ENCODE data around the gene ANKS6.

The ANKS6 gene

DNA sequence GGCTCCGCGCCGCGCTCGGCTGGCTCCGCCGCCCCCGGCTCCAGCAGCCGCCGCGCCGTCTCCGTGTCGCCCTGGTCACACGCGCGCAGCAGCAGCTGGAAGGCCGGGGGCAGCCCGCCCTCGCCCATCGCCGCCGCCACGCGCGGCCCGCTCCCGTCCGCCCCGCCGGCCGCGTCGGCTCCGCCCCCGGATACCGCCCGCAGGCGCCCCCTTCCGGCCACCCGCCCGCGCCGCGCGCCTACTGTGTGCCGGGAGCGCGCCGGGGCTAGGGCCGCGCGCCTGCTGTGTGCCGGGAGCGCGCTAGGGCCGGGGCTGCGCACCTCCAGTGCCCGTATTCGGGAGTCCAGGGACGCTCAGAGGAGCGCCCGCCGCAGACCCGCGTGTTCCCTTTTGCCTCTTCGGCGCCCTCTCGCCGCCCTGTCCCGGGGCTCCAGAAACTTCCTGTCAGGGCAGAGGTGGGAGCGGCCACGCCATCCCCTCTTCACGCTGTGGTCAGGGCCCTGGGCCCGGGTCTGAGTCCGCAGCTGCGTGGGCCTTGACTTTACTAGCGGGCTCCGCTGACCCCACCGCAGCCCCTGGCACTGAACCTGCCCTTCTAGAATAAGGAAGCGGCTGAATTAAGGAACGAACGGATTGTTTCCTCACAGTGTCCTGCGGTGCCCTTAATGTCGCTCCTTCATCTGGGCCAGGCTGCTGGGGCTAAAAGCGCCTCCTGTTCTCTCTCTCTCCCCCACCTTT is at the start of gene ANKS6:
Gene ANKS6 (minus strand): TSS at position 192 of the 738 bp plus-strand sequence. CDS start 64 bp downstream, at position 128.
- DNase-seq (ENCODE audit: low spot score in 2 of 2): peak; percentile 53 to 88
- Histone ChIP-seq H3K4me3 (peak within 1 kb of the TSS; percentile 46), H3K36me3 (replicated peaks) (no peaks in the 10 kb centered on the region), H3K9me3 (0 out of 2 replicates have a peak, but pooled peaks cover 2% of the 10 kb centered on the region), H3K4me1 (peaks cover 17% of the 10 kb centered on the region), H3K27me3 (ENCODE audit: low read depth) (no peaks in the 10 kb centered on the region)
- in situ Hi-C loops (cut with MboI; ENCODE audit: low sequenced_read_pairs): no loop called here

DNA sequence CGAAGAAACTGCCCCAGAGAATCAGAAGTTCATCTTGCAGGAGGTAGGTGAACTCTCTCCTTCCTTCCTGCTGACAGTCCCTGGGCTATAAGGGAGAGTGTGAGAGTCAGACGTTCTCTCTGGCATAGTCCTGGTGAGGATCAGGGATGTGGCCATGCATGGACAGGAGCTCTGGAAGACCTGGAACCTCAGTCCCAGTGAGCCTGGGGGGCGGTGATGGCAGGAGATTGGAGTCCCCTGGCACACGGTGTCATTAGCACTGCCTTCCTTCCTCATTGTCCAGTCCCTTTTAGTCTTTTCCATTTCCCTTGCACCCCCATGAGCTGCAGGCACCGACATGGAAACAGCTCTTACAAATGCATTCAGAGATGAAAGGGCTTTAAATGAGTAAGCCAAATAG is 49.7 kb upstream of the ANKS6 start:
- no peaks in the 10 kb centered on the region for H3K9me3 ChIP-seq
- H3K36me3 ChIP-seq (replicated peaks): no peaks in the 10 kb centered on the region
- DNase-seq (ENCODE audit: low spot score in 2 of 2): no peak
- H3K4me1 ChIP-seq: no peaks in the 10 kb centered on the region
- in situ Hi-C loops (cut with MboI; ENCODE audit: low sequenced_read_pairs): loop anchor here (5.0 to 10.0 kb wide), 2 partner anchors 139 to 286 kb away; no protein-coding TSS in a partner anchor
- H3K4me3 ChIP-seq: no peak overlapping the region
- no peaks in the 10 kb centered on the region for H3K27me3 ChIP-seq (ENCODE audit: low read depth)

DNA sequence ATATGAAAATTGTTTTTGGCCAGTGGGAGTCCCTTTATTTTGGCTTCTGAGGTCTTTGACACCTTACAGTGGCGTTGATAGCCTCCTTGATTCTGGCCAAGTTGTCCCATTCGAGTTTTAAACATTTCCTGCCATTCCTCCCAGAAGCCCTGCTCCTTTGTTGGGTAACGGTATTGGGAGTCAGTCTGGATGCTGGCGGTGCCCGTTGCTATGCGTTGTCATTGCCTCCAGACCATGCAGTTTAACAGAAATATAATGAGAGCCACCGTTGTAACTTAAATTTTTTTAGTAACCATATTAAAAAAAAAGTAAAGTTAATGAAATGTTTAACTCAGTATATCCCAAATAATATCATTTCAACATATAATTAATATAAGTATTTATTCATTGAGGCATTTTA is 46.2 kb upstream of the ANKS6 start:
- no peak for DNase-seq (ENCODE audit: low spot score in 2 of 2)
- Histone ChIP-seq H3K9me3 (no peaks in the 10 kb centered on the region), H3K36me3 (replicated peaks) (no peaks in the 10 kb centered on the region), H3K27me3 (ENCODE audit: low read depth) (no peaks in the 10 kb centered on the region), H3K4me1 (no peaks in the 10 kb centered on the region), H3K4me3 (no peak overlapping the region)
- in situ Hi-C loops (cut with MboI; ENCODE audit: low sequenced_read_pairs): loop anchor here (10.0 kb wide), 1 partner anchor 142 kb away; no protein-coding TSS in a partner anchor

DNA sequence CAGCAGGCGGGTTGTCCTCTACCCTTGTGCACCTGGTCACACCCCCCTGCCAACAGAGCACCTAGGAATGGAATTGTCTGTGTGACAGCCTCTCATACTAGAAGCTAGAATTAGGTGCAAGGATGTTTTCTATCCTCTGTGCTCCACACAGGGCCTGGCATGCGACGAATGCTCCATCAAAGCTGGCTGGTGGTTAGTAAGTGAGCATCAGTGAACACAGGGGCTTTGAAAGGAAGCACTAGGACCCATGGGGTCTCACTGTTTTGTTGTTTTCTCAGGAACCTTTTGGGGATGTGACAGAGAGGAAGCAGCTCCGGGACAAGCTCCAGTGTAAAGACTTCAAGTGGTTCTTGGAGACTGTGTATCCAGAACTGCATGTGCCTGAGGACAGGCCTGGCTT is 43.4 kb upstream of the ANKS6 start:
- Histone ChIP-seq H3K27me3 (ENCODE audit: low read depth) (no peaks in the 10 kb centered on the region), H3K4me1 (no peaks in the 10 kb centered on the region), H3K4me3 (no peak overlapping the region), H3K36me3 (replicated peaks) (no peaks in the 10 kb centered on the region), H3K9me3 (no peaks in the 10 kb centered on the region)
- in situ Hi-C loops (cut with MboI; ENCODE audit: low sequenced_read_pairs): loop anchor here (10.0 kb wide), 1 partner anchor 145 kb away; no protein-coding TSS in a partner anchor
- no peak for DNase-seq (ENCODE audit: low spot score in 2 of 2)

DNA sequence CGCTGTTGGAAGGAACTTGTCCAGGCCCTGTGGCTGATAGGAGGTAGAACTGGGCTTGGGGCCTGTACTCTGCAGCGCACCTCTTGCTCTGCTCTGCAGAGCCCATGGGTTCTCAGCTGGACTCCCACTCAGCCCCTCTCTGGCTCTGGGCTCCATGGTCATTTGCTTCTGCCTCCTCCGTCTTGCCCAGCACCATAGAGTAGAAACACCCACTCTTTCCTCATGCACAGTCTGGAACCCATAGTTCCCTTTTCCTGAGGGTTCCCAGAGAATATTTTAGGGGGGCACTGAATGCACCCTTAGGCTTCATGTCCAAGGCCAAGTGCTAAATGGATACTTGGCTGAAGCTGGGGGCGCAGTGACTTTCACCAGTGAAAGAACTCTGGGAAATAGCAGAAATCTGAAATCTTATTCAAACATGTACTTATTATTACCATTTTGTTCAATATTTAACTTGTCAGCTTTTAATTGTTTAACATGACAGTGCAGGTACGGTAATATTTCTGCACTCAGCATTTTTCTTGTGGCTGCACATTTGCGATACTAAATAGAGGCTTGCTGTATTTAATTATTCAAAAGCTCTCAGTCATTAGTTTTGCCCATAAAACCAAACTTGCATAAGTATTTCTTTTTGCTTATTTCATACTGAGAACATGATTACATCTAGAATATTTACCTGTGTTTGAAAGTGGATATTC is 42.7 kb upstream of the ANKS6 start:
- H3K9me3 ChIP-seq: no peaks in the 10 kb centered on the region

DNA sequence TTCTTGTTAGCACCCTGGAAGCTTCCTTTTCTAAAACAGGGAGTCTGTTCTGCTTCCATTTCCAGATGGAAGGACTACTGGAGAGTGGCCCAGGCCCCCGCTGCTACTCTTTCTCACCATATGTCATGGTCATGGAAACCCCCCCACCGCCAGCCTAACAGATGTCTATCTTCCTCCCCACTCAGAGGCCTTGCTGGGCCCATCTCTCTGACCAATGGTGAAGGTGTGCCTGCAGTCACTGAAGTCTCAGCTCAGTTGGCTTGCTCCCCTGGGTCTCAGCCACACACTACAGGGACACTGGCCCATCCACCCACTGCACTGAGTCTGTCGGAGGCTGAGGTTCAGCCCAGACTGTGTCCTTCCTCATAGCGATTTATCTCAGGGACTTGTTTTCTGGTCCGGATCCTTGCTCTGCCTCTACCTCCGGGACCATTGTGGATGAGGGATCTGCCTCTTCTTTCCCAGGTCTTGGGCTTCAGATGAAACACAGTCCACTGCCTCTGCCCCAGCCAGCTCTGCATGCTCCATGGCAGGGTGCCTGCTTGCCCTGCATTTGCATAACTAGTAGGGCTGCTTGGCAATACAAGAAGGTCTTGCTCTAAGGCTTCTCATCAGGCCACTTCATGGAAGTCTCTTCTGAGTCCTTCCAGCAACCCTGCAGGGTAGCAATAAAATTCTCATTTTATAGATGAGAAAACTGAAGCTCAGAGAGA is 42.0 kb upstream of the ANKS6 start:
- DNase-seq (ENCODE audit: low spot score in 2 of 2): no peak
- H3K36me3 ChIP-seq (replicated peaks): no peaks in the 10 kb centered on the region
- in situ Hi-C loops (cut with MboI; ENCODE audit: low sequenced_read_pairs): no loop called here
- no peaks in the 10 kb centered on the region for H3K4me1 ChIP-seq
- no peak overlapping the region for H3K4me3 ChIP-seq
- H3K27me3 ChIP-seq (ENCODE audit: low read depth): no peaks in the 10 kb centered on the region
- H3K9me3 ChIP-seq: no peaks in the 10 kb centered on the region

More for the DNA sequence above, 42.7 kb upstream of the ANKS6 start:
- no peaks in the 10 kb centered on the region for H3K4me1 ChIP-seq
- in situ Hi-C loops (cut with MboI; ENCODE audit: low sequenced_read_pairs): no loop called here
- H3K27me3 ChIP-seq (ENCODE audit: low read depth): no peaks in the 10 kb centered on the region
- no peak for DNase-seq (ENCODE audit: low spot score in 2 of 2)
- H3K36me3 ChIP-seq (replicated peaks): no peaks in the 10 kb centered on the region
- no peak overlapping the region for H3K4me3 ChIP-seq

DNA sequence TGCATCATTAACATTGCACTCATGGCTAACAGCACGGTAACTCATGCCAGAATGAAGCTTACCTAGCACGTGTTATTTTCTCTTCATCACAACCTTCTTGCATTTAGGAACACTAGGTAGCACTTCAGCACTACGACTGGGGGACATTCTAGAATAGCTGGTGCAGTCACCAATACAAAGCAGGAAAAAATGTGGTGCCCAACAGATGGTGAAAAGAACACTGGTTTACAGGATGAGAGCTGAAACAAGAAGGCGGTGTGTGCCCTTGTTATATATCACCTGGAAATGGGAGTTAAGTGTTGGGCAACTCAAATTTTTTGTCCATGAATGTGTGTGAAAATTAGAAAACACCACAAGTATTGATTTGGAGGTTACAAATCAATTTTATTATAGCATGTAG is 41.2 kb upstream of the ANKS6 start:
- in situ Hi-C loops (cut with MboI; ENCODE audit: low sequenced_read_pairs): no loop called here
- Histone ChIP-seq H3K9me3 (no peaks in the 10 kb centered on the region), H3K4me3 (no peak overlapping the region), H3K4me1 (no peaks in the 10 kb centered on the region), H3K36me3 (replicated peaks) (no peaks in the 10 kb centered on the region), H3K27me3 (ENCODE audit: low read depth) (no peaks in the 10 kb centered on the region)
- DNase-seq (ENCODE audit: low spot score in 2 of 2): no peak

DNA sequence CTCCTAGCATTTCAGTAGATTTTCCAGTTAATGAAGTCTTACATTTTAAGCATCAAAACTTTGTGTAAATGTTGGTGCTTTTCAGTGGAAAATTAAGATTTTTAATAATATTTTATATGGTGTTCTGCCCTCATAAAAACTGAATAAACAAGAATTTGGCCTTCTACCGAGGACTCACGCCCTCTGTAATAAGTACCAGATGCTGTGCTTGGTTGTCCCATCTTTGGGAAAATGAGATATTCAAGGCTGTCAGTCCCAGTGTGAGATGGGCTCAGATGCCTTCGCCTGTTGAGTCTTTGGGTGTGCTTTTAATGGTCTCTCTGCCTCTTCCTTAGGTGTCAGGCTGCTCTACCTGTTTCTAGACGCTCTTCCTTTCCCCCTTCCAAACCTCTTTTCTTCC is 39.9 kb upstream of the ANKS6 start:
- Histone ChIP-seq H3K4me1 (no peaks in the 10 kb centered on the region), H3K36me3 (replicated peaks) (no peaks in the 10 kb centered on the region), H3K4me3 (no peak overlapping the region), H3K9me3 (no peaks in the 10 kb centered on the region), H3K27me3 (ENCODE audit: low read depth) (no peaks in the 10 kb centered on the region)
- DNase-seq (ENCODE audit: low spot score in 2 of 2): no peak
- in situ Hi-C loops (cut with MboI; ENCODE audit: low sequenced_read_pairs): no loop called here

DNA sequence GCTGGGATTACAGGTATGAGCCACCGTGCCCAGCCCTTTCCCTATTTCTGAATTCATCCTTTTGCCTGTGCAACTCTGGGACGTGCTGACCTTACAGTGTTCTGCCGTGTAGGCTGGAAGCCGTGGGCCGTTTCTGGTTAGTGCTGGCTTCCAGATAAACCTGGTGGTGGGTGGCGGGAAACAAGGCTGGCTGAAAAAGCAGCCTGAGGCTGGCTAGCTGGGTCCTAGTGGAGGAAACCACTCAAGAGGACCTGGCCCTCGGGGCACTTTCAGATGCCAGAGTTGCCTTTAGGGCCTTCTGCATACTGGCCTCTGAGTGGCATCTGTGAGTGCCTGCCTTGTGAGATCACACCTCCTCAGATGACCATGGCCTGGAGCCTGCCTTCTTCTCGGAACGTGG is 38.0 kb upstream of the ANKS6 start:
- DNase-seq (ENCODE audit: low spot score in 2 of 2): no peak
- Histone ChIP-seq H3K4me3 (no peak overlapping the region), H3K36me3 (replicated peaks) (no peaks in the 10 kb centered on the region), H3K9me3 (no peaks in the 10 kb centered on the region), H3K4me1 (no peaks in the 10 kb centered on the region), H3K27me3 (ENCODE audit: low read depth) (no peaks in the 10 kb centered on the region)
- in situ Hi-C loops (cut with MboI; ENCODE audit: low sequenced_read_pairs): no loop called here

DNA sequence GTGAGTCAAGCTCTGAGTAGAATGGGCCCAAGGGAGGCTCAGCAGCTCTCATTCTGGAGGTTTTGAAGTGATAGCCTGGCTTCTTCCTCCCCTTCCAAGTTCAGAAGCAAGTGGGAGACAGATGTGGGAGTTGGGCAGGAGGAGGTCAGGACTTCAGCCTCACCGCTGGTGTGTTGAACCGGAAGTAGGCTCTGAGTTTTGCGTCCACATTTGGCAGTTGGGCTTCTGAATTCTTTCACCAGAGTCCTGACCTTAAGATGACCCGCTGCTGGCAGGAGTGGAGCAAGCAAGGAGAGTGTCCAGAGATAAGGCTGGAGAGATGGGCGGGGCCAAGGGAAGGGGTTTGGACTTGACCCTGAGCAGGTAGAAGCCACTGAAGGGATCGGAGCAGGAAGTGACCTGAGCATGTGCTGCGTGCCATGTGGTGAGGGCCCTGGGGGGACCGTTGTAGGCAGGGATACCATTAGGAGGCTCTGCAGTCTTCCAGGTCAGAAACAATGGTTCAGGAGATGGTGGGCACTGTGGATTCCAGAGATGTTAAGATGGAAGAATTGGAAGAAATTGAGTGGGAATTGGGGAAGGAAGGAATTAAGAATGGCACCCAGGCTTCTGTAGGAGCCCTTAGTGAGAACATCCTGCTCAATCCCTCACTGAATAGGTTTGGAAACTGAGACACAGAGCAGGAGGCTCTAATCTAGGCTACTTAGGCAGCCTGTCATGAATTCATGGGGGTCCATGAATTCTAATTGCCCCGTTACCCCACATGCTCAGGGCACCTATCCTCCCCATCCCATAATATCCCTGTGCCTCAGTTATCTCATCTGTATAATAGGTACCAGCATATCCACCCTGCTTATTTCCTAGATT is 37.0 kb upstream of the ANKS6 start:
- Histone ChIP-seq H3K27me3 (ENCODE audit: low read depth) (no peaks in the 10 kb centered on the region), H3K4me3 (no peak overlapping the region), H3K4me1 (no peaks in the 10 kb centered on the region), H3K9me3 (no peaks in the 10 kb centered on the region), H3K36me3 (replicated peaks) (no peaks in the 10 kb centered on the region)
- in situ Hi-C loops (cut with MboI; ENCODE audit: low sequenced_read_pairs): no loop called here
- DNase-seq (ENCODE audit: low spot score in 2 of 2): no peak

DNA sequence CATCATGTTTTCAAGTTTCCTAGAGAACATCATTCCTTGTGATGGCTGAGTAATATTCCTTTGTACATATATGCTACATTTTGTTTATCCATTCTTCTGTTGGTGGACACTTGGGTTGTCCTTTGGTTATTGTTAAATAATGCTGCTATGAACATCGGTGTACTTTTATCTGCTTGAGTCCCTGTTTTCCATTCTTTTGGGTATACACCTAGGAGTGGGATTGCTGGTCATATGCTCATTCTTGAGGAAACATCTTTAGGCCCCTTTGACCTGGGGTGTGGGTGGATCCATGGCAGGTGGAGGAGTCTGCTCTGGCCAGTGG is 36.4 kb upstream of the ANKS6 start:
- Histone ChIP-seq H3K9me3 (no peaks in the 10 kb centered on the region), H3K36me3 (replicated peaks) (no peaks in the 10 kb centered on the region), H3K4me3 (no peak overlapping the region), H3K27me3 (ENCODE audit: low read depth) (no peaks in the 10 kb centered on the region), H3K4me1 (no peaks in the 10 kb centered on the region)
- in situ Hi-C loops (cut with MboI; ENCODE audit: low sequenced_read_pairs): no loop called here
- DNase-seq (ENCODE audit: low spot score in 2 of 2): no peak

DNA sequence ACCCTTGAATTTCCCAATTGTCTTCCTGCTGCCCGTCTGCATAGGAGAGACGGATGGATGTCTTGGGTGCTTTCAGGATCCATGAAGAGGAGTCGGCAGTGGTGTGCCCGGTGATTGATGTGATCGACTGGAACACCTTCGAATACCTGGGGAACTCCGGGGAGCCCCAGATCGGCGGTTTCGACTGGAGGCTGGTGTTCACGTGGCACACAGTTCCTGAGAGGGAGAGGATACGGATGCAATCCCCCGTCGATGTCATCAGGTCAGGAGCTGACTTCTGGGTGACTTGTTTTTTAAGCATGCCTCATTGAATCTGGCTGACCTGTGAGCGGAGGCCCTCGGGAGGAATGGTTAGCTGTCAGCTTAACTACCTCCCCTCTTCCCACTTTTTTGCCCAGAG is 35.3 kb upstream of the ANKS6 start:
- no peaks in the 10 kb centered on the region for H3K4me1 ChIP-seq
- H3K27me3 ChIP-seq (ENCODE audit: low read depth): no peaks in the 10 kb centered on the region
- in situ Hi-C loops (cut with MboI; ENCODE audit: low sequenced_read_pairs): no loop called here
- no peaks in the 10 kb centered on the region for H3K9me3 ChIP-seq
- no peak for DNase-seq (ENCODE audit: low spot score in 2 of 2)
- H3K4me3 ChIP-seq: no peak overlapping the region
- H3K36me3 ChIP-seq (replicated peaks): no peaks in the 10 kb centered on the region

DNA sequence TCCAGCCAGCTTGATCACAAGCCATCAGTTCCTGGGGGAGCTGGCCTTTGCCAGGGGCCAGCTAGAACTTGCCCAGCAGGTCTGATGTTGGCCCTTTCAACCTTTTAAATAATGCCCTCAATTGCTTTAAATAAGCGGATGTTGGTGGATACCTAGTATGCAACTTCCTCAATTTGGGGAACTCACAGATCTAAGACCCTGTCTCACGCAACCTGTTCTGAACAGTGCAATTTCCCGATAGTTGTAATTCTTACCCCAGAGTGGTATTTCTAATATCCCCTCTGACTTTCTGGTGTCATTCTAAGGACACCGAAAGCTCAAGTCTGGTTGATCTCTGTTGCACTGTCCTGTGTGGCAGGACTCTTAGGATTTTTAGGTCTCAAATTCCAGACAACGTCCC is 34.2 kb upstream of the ANKS6 start:
- in situ Hi-C loops (cut with MboI; ENCODE audit: low sequenced_read_pairs): no loop called here
- Histone ChIP-seq H3K4me1 (no peaks in the 10 kb centered on the region), H3K9me3 (no peaks in the 10 kb centered on the region), H3K27me3 (ENCODE audit: low read depth) (no peaks in the 10 kb centered on the region), H3K4me3 (no peak overlapping the region), H3K36me3 (replicated peaks) (no peaks in the 10 kb centered on the region)
- no peak for DNase-seq (ENCODE audit: low spot score in 2 of 2)
